ENCODE data around the gene CHCHD3. TPM values are rescaled to one million over a fixed set of nuclear protein-coding genes. Genes with fewer than 3 reads are reported as not detected.
"Not testable (repeated sequence)": the region's sequence is repeated elsewhere in the genome, so short reads cannot be mapped to it uniquely, and the experiment has no call there.

Gene CHCHD3
- polyA plus RNA-seq, 2 of the 4 experiments (the other 2 are of a cell fraction), result 96.7 to 139 TPM

DNA sequence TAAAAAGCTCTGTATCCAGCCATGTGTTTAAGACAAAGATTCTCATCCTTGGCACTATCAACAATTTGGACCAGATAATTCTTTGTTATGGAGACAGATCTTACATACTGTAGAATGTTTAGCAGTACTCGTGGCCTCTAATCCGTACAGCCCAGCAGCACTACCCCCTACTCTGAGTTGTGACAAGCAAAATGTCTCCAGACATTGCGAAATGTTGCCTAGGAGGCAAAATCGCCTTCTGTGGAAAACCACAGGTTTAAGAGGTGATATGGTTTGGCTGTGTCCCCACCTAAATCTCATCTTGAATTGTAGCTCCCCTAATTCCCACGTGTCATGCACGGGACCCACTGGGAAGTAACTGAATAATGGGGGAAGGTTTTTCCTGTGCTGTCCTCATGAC lies 186.7 kb downstream of the CHCHD3 start:
- POLR2A ChIA-PET, result no interaction called here
- no peak for ATAC-seq
- H3K4me3 ChIP-seq, result no peak overlapping the region
- TF ChIP-seq CEBPB (IDR thresholded peaks at IDR 0.05) (peak in 1 of 2 experiments; percentile 29; a peak in 1 of 4 replicates), KDM1A (IDR thresholded peaks at IDR 0.05; ENCODE audit: low read depth) (no peak)
- WGBS (ENCODE audit: missing lambda C conversion rate), result 95% methylated on average over 6 of the region's 6 CpGs
- no peak overlapping the region for H3K27ac ChIP-seq
- DNase-seq (ENCODE audit: low read depth in 1 of 2, low spot score in 1 of 2), result no peak
- CTCF ChIA-PET, result interaction anchor here (0.7 to 1.9 kb wide), 2 partner anchors 11 to 1171 kb away, joined by 3 to 5 read pairs; no protein-coding TSS in a partner anchor
- H3K9me3 ChIP-seq, result peaks cover 8% of the 10 kb centered on the region; the same call in 1 of the 3 replicates
- H3K4me2 ChIP-seq, result no peak overlapping the region
- H3K4me1 ChIP-seq, result no peaks in the 10 kb centered on the region
- FAIRE-seq, result no peak

DNA sequence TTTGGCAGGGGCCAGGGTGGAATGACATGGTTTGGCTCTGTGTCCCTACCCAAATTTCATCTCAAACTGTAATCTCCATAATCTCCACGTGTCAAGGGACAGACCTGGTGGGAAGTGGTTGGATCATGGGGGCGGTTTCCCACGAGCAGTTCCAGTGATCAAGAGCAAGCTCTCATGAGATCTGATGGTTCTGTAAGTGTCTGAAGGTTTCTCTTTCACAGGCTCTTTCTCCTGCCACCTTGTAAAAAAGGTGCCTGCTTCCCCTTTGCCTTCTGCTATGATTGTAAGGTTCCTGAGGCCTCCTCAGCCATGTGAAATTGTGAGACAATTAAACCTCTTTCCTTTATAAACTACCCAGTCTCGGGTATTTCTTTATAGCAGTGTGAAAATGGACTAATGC lies 188.3 kb downstream of the CHCHD3 start:
- no peak for FAIRE-seq
- Histone ChIP-seq H3K27ac (no peak overlapping the region), H3K9me3 (peaks cover 8% of the 10 kb centered on the region; the same call in 1 of the 3 replicates), H3K4me3 (no peak overlapping the region), H3K4me2 (no peak overlapping the region), H3K4me1 (no peaks in the 10 kb centered on the region)
- ChIA-PET POLR2A (no interaction called here), CTCF (no interaction called here)
- no peak for DNase-seq (ENCODE audit: low read depth in 1 of 2, low spot score in 1 of 2)
- ATAC-seq, result no peak
- 94% methylated on average over 4 of the region's 4 CpGs for WGBS (ENCODE audit: missing lambda C conversion rate)
- no peak for TF ChIP-seq GATA3 (IDR thresholded peaks at IDR 0.05; ENCODE audit: borderline replicate concordance)
- TF ChIP-seq TP53 (CRISPR knock-in tag; IDR thresholded peaks at IDR 0.05), result no peak
- TF ChIP-seq, protein P1, sequence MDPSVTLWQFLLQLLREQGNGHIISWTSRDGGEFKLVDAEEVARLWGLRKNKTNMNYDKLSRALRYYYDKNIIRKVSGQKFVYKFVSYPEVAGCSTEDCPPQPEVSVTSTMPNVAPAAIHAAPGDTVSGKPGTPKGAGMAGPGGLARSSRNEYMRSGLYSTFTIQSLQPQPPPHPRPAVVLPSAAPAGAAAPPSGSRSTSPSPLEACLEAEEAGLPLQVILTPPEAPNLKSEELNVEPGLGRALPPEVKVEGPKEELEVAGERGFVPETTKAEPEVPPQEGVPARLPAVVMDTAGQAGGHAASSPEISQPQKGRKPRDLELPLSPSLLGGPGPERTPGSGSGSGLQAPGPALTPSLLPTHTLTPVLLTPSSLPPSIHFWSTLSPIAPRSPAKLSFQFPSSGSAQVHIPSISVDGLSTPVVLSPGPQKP (IDR thresholded peaks at IDR 0.05; ENCODE audit: low read depth, low read length), result no peak
- no peak for TF ChIP-seq JUNB (IDR thresholded peaks at IDR 0.05)
- no peak for TF ChIP-seq POLR2AphosphoS2 (conservative IDR thresholded peaks at IDR 0.05; ENCODE audit: low read length)
- no peak for TF ChIP-seq HDAC2 (IDR thresholded peaks at IDR 0.05)
- TF ChIP-seq, protein P2, sequence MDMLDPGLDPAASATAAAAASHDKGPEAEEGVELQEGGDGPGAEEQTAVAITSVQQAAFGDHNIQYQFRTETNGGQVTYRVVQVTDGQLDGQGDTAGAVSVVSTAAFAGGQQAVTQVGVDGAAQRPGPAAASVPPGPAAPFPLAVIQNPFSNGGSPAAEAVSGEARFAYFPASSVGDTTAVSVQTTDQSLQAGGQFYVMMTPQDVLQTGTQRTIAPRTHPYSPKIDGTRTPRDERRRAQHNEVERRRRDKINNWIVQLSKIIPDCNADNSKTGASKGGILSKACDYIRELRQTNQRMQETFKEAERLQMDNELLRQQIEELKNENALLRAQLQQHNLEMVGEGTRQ (IDR thresholded peaks at IDR 0.05), result no peak
- no peak for TF ChIP-seq NR3C1 (IDR thresholded peaks at IDR 0.05)
- no peak for TF ChIP-seq MAZ (IDR thresholded peaks at IDR 0.05; ENCODE audit: borderline replicate concordance, low read depth, low read length)
- no peak for TF ChIP-seq FOSB (CRISPR knock-in tag; IDR thresholded peaks at IDR 0.05)
- no peak for TF ChIP-seq MAFK (IDR thresholded peaks at IDR 0.05; ENCODE audit: partially characterized antibody)

DNA sequence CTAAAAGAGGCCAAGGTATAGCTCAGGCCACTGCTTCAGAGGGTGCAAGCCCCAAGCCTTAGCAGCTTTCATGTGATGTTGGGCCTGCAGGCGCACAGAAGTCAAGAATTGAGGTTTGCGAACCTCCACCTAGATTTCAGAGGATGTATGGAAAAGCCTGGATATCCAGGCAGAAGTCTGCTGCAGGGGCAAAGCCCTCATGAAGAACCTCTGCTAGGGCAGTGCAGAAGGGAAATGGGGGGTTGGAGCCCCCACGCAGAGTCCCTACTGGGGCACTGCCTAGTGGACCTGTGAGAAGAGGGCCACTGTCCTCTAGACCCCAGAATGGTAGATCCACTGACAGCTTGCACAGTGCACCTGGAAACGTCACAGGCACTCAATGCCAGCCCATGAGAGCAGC lies 189.1 kb downstream of the CHCHD3 start:
- H3K4me1 ChIP-seq; DNase-seq (ENCODE audit: low read depth in 1 of 2, low spot score in 1 of 2); POLR2A ChIA-PET; H3K27ac ChIP-seq; H3K4me2 ChIP-seq; ATAC-seq; H3K4me3 ChIP-seq; H3K9me3 ChIP-seq; CTCF ChIA-PET; FAIRE-seq: not testable (repeated sequence)
- WGBS (ENCODE audit: missing lambda C conversion rate), result 92% methylated on average over 4 of the region's 4 CpGs

DNA sequence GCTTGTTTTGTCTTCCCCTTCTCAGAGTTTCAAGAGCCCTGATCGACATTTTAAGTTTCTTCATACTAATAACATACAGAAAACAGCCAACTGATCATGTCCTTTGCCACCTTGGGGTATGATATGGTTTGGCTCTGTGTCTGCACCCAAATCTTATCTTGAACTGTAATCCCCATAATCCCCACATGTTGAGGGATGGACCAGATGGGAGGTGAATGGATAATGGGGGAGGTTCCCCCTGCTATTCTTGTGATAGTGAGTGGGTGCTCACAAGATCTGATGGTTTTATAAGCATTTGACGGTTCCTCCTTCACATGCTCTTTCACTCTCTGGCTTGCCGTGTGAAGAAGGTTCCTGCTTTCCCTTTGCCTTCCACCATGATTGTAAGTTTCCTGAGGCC lies 190.3 kb downstream of the CHCHD3 start:
- DNase-seq (ENCODE audit: low read depth in 1 of 2, low spot score in 1 of 2) (no peak), ATAC-seq (no peak), FAIRE-seq (no peak)
- H3K9me3 ChIP-seq, result peaks cover 8% of the 10 kb centered on the region; the same call in 1 of the 3 replicates
- no peaks in the 10 kb centered on the region for H3K4me1 ChIP-seq
- 92% methylated on average over 3 of the region's 3 CpGs for WGBS (ENCODE audit: missing lambda C conversion rate)
- CTCF ChIA-PET, result interaction anchor here (0.6 kb wide), 1 partner anchor 12 kb away, joined by 3 read pairs; no protein-coding TSS in a partner anchor
- no peak overlapping the region for H3K4me2 ChIP-seq
- H3K4me3 ChIP-seq, result no peak overlapping the region
- no peak overlapping the region for H3K27ac ChIP-seq
- no peak for TF ChIP-seq JUNB (IDR thresholded peaks at IDR 0.05)
- POLR2A ChIA-PET, result no interaction called here

DNA sequence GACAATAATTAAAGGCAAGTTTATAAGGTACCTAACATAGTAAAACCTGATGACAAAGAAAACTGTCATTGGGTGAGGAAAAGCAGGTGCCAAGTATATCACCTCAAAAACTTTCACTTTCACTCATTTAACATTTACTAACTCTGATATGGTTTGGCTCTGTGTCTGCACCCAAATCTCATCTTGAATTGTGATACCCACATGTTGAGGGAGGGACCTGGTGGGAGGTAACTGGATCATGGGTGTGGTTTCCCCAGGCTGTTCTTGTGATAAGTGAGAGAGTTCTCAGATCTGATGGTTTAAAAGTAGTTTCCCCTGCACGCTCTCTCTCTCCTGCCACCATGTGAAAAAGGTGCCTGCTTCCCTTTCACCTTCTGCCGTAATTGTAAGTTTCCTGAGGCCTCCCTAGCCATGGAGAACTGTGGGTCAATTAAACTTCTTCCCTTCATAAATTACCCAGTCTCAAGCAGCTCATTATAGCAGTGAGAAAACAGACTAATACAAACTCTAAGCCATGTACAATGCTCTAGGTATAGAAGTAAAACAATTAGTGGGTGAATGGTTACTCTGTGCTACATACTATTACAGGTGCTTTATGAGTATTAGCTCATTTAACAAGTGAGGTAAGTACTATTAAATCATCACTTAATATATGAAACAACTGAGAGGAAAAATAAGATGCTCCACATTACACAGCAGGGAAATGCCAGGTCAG lies 199.0 kb downstream of the CHCHD3 start:
- no peaks in the 10 kb centered on the region for H3K9me3 ChIP-seq
- no peak overlapping the region for H3K4me3 ChIP-seq
- ATAC-seq (no peak), DNase-seq (ENCODE audit: low read depth in 1 of 2, low spot score in 1 of 2) (no peak), FAIRE-seq (peak; percentile 36)
- ChIA-PET POLR2A (no interaction called here), CTCF (interaction anchor here (0.6 kb wide), 1 partner anchor 1129 kb away, joined by 4 read pairs; no protein-coding TSS in a partner anchor)
- WGBS (ENCODE audit: missing lambda C conversion rate), result 98% methylated on average over 2 of the region's 2 CpGs
- H3K27ac ChIP-seq, result no peak overlapping the region
- H3K4me2 ChIP-seq, result no peak overlapping the region
- no peaks in the 10 kb centered on the region for H3K4me1 ChIP-seq
- no peak for TF ChIP-seq HOXB5 (CRISPR knock-in tag; IDR thresholded peaks at IDR 0.05)
- TF ChIP-seq ZNF302 (CRISPR knock-in tag; IDR thresholded peaks at IDR 0.05), result no peak
- TF ChIP-seq FOSL2 (IDR thresholded peaks at IDR 0.05), result no peak
- TF ChIP-seq FOSL2 (CRISPR knock-in tag; IDR thresholded peaks at IDR 0.05), result no peak
- no peak for TF ChIP-seq HEYL (CRISPR knock-in tag; IDR thresholded peaks at IDR 0.05)
- TF ChIP-seq HOXA7 (CRISPR knock-in tag; IDR thresholded peaks at IDR 0.05), result no peak
- no peak for TF ChIP-seq KDM1A (IDR thresholded peaks at IDR 0.05; ENCODE audit: low read depth)
- no peak for TF ChIP-seq ESRRA (IDR thresholded peaks at IDR 0.05; ENCODE audit: borderline replicate concordance, low read length)
- no peak for TF ChIP-seq EHF (CRISPR knock-in tag; IDR thresholded peaks at IDR 0.05)
- no peak for TF ChIP-seq NPAS2 (CRISPR knock-in tag; IDR thresholded peaks at IDR 0.05; ENCODE audit: borderline replicate concordance)
- TF ChIP-seq POLR2AphosphoS2 (conservative IDR thresholded peaks at IDR 0.05; ENCODE audit: low read length), result no peak
- TF ChIP-seq, protein P3, sequence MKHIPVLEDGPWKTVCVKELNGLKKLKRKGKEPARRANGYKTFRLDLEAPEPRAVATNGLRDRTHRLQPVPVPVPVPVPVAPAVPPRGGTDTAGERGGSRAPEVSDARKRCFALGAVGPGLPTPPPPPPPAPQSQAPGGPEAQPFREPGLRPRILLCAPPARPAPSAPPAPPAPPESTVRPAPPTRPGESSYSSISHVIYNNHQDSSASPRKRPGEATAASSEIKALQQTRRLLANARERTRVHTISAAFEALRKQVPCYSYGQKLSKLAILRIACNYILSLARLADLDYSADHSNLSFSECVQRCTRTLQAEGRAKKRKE (CRISPR knock-in tag; IDR thresholded peaks at IDR 0.05; ENCODE audit: low read depth), result no peak
